Upper lobe of left lung (tissue), 6 donors: ENCODE measurements around the gene HK3. TPM values are rescaled to one million over a fixed set of nuclear protein-coding genes. Genes with fewer than 3 reads are reported as not detected.
A peak's percentile ranks its signal among the peaks of the same experiment; 100 is the strongest.

ENCODE experiments used
- ATAC-seq, 2 donors: fragments of 200-7000 bp; cut with Tn5 transposase; one replicate each; pipeline ENCODE4 v1.9.1; 2022; ENCODE audit warnings: mild to moderate bottlenecking in 2 of 2, moderate library complexity in 2 of 2; ENCODE audit not compliant: low FRiP score in 2 of 2
- DNase-seq, 2 donors: peaks; one replicate each; pipeline ENCODE4 v3.0.0-alpha.2; 2019 to 2020
- H3K27ac ChIP-seq, 4 donors: fragments of 200-600 bp; sonication (generic); one replicate each; pipeline ENCODE4 v1.5.1; 2016 to 2019
- H3K27me3 ChIP-seq, 4 donors: fragments of 200-600 bp; sonication (generic); one replicate each; pipeline ENCODE4 v1.5.1; 2017 to 2019
- H3K36me3 ChIP-seq, 4 donors: fragments of 200-600 bp; sonication (generic); one replicate each; pipeline ENCODE4 v1.5.1; 2016 to 2019
- H3K4me1 ChIP-seq, 4 donors: fragments of 200-600 bp; sonication (generic); one replicate each; pipeline ENCODE4 v1.5.1; 2018 to 2019
- H3K4me3 ChIP-seq, 4 donors: fragments of 200-600 bp; sonication (generic); one replicate each; pipeline ENCODE4 v1.5.1; 2017 to 2019; ENCODE audit warnings: mild to moderate bottlenecking in 2 of 4, moderate library complexity in 1 of 4
- H3K9me3 ChIP-seq, 4 donors: fragments of 200-600 bp; sonication (generic); one replicate each; pipeline ENCODE4 v1.5.1; 2018 to 2019
- CTCF ChIP-seq, 6 experiments: fragments of 450-650 bp in 4 of 6; fragments of 200-600 bp in 2 of 6; sonication (generic) in 2 of 6; IDR thresholded peaks; one replicate each; pipeline ENCODE4 v1.5.1; 2016 to 2019; ENCODE audit warnings: antibody characterized with exemption in 6 of 6
- EP300 ChIP-seq, 4 donors: sonication (generic); formaldehyde crosslinking; IDR thresholded peaks; one replicate each; pipeline ENCODE4 v1.5.1; 2017; ENCODE audit warnings: antibody characterized with exemption in 4 of 4, control low read depth in 2 of 4
- POLR2A ChIP-seq, 4 donors: fragments of 450-650 bp; IDR thresholded peaks; one replicate each; pipeline ENCODE4 v1.5.1; 2016 to 2017; ENCODE audit warnings: antibody characterized with exemption in 4 of 4, mild to moderate bottlenecking in 2 of 4
- POLR2AphosphoS5 ChIP-seq, 2 donors: sonication (generic); formaldehyde crosslinking; IDR thresholded peaks; one replicate each; pipeline ENCODE4 v1.5.1; 2017; ENCODE audit warnings: antibody characterized with exemption in 2 of 2
- WGBS, 2 donors: methylation state at CpG; one replicate each; pipeline ENCODE4 v1.1.5; 2017 to 2018; 5-methylcytosine and 5-hydroxymethylcytosine counted together
- total RNA-seq, 6 donors: library from RNA; depleted of rRNA in 4 of 6; stranded (reverse); fragments of >200 nt in 4 of 6; gene quantifications; one replicate each; pipeline versions ENCODE4 v1.1.0 to v1.2.1, GENCODE V29; 2016 to 2021
- donor health status: DM: no; HTN: no; CAD: no; lungs with moderate emphysema.
- donor health status: DM: no; HTN: yes; CAD: no; lungs with severe emphysema.

Gene HK3
- total RNA-seq, 6 donors from 2014 or later = 16.0 to 106 (median 66.4) TPM

- Histone ChIP-seq H3K4me1 (no peaks in the 10 kb centered on the region), H3K27me3 (no peaks in the 10 kb centered on the region), H3K36me3 (peaks cover 0 to 8% (median 0%) of the 10 kb centered on the region in 4 donors), H3K27ac (no peak overlapping the region), H3K4me3 (no peak overlapping the region), H3K9me3 (no peaks in the 10 kb centered on the region)
- WGBS, 2 donors = 92% methylated on average over 9 to 27 of the region's 27 CpGs
- DNase-seq (peak in 1 of 2 donors; percentile 12), ATAC-seq (no peak)
- TF ChIP-seq POLR2A (IDR thresholded peaks at IDR 0.05) = no peak
- no peak for TF ChIP-seq EP300 (IDR thresholded peaks at IDR 0.05)
- no peak for TF ChIP-seq POLR2AphosphoS5 (IDR thresholded peaks at IDR 0.05)
- TF ChIP-seq CTCF (IDR thresholded peaks at IDR 0.05) = no peak
Observed at GRCh38 chr5:176888016-176888864, 10.9 kb downstream of the HK3 start.

- Histone ChIP-seq H3K4me1 (no peaks in the 10 kb centered on the region), H3K27me3 (no peaks in the 10 kb centered on the region), H3K4me3 (no peak overlapping the region), H3K9me3 (no peaks in the 10 kb centered on the region), H3K27ac (no peak overlapping the region), H3K36me3 (peaks cover 0 to 8% (median 0%) of the 10 kb centered on the region in 4 donors)
- ATAC-seq = no peak
- 86 to 93% methylated on average over 16 to 28 of the region's 28 CpGs for WGBS, 2 donors
- no peak for TF ChIP-seq POLR2A (IDR thresholded peaks at IDR 0.05)
- no peak for TF ChIP-seq EP300 (IDR thresholded peaks at IDR 0.05)
- TF ChIP-seq CTCF (IDR thresholded peaks at IDR 0.05) = no peak
- no peak for TF ChIP-seq POLR2AphosphoS5 (IDR thresholded peaks at IDR 0.05)
- DNase-seq = peak; percentile 17 to 55
Observed at GRCh38 chr5:176887252-176887849, 11.8 kb downstream of the HK3 start.

- ATAC-seq (no peak), DNase-seq (no peak)
- WGBS, 2 donors = 86 to 91% methylated on average over 12 to 13 of the region's 13 CpGs
- Histone ChIP-seq H3K36me3 (peaks cover 0 to 8% (median 0%) of the 10 kb centered on the region in 4 donors), H3K4me3 (no peak overlapping the region), H3K27ac (no peak overlapping the region), H3K4me1 (no peaks in the 10 kb centered on the region), H3K27me3 (no peaks in the 10 kb centered on the region), H3K9me3 (no peaks in the 10 kb centered on the region)
- TF ChIP-seq EP300 (IDR thresholded peaks at IDR 0.05) = no peak
- TF ChIP-seq POLR2A (IDR thresholded peaks at IDR 0.05) = no peak
- no peak for TF ChIP-seq POLR2AphosphoS5 (IDR thresholded peaks at IDR 0.05)
- TF ChIP-seq CTCF (IDR thresholded peaks at IDR 0.05) = no peak
Observed at GRCh38 chr5:176886336-176887251, 12.6 kb downstream of the HK3 start.

GRCh38 chr5:176884571-176884890 lies 14.6 kb downstream of the HK3 start:
- Histone ChIP-seq H3K27ac (no peak overlapping the region), H3K36me3 (peaks cover 0 to 16% (median 0%) of the 10 kb centered on the region in 4 donors), H3K4me1 (no peaks in the 10 kb centered on the region), H3K4me3 (no peak overlapping the region), H3K27me3 (no peaks in the 10 kb centered on the region), H3K9me3 (no peaks in the 10 kb centered on the region)
- TF ChIP-seq POLR2A (IDR thresholded peaks at IDR 0.05) = no peak
- no peak for TF ChIP-seq POLR2AphosphoS5 (IDR thresholded peaks at IDR 0.05)
- TF ChIP-seq EP300 (IDR thresholded peaks at IDR 0.05) = no peak
- no peak for TF ChIP-seq CTCF (IDR thresholded peaks at IDR 0.05)
- no peak for ATAC-seq
- DNase-seq = no peak
- 63 to 66% methylated on average over 4 of the region's 4 CpGs for WGBS, 2 donors
